Measurements from ENCODE around the gene GCH1.
A peak's percentile ranks its signal among the peaks of the same experiment; 100 is the strongest.
"Not testable (repeated sequence)": the region's sequence is repeated elsewhere in the genome, so short reads cannot be mapped to it uniquely, and the experiment has no call there.

Gene GCH1

DNA sequence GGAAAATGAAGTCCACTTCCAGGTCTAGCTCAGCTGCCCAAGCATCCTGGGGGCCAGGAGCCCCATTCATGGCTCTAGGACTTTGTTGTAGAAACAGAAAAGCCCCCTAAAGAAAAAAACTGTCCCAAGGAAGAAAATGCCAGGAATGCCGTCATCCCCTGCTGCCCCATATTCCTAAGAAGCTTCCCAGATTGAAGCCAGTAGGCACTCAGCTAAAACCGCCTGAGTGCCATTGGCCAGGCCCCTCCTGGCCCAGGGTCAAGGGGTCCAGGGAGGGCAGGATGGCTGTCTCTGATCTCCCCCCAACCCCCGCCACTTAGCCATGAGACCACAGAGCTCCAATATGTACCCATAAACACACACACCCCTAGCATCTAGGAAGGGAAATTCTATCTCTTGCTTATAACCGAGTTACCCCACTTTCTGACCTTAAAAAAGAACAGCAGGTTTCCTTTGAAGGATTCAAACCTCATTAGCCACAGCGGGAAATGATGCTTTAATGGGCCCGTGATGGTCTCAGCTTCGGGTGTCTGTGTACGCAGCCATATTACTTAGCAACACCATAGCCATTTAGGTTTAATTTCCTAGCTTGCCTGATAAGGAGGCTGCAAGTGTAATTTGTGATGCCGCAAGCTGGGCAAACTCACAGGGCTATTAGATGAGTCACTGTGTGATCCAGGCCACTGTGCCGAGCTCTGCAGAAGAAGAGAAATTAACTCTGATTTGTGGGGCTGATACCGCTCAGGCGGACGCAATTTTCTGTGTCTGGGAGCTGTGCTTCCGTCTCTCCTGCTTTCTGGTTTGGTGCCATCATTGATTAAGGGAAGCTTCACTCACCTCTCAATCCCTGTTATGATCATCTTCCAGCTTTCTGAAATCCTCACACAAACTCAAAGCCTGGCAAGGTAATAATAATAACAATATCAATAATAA is 84.2 kb downstream of the GCH1 start:
- DNase-seq (ENCODE audit: low read depth), result peak; percentile 93

DNA sequence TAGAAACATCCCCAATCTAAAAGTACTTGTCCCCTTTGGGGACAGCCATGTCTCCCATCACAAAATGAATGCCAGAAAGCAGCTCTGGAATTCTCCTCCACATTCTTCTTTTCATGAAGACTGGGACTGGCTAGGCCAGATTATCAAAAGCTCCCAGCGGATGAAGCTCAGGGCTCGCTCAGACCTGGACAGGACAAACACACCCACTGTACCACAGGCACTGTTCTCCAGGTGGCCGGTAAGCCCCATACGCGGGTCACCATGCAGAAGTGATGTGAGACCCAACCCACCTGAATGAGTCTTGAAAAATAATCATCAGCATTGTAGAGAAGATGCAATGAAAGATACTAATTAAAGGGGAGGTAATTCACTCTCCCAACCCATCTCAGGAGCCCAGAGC is 85.1 kb downstream of the GCH1 start:
- no peak for DNase-seq (ENCODE audit: low read depth)

DNA sequence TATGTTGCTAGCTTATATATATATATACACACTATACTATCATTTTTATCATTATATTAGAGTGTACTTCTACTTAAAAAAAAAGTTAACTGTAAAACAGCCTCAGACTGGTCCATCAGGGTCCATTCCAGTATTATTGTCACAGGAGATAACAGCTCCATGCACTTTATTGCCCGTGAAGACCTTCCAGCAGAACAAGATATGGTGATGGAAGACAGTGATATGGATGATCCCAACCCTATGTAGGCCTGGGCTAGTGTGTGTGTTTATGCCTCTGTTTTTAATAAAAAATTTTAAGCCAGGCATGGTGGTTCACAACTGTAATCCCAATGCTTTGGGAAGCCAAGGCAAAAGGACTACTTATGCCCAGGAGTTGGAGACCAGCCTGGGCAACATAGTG is 86.2 kb downstream of the GCH1 start:
- DNase-seq (ENCODE audit: low read depth), result no peak

DNA sequence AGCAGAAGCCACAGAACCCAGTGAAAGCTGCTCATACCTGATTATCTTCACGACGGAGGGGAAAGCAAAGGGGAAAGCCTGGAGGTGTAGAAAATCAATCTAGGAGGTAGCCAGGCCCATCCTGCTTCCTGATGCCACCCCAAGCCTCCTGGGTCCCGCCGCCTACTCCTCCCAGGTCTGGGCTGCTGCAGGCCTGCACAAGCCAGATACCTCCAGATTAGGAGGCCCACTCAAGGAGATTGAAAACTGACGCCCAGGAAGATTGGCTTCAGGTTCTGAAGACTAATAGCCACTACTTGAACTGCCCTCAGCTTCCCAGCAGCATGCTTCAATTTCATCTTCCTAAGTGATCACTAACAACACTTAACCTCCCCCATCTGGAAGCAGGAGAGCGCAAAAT is 87.1 kb downstream of the GCH1 start:
- DNase-seq (ENCODE audit: low read depth), result no peak

DNA sequence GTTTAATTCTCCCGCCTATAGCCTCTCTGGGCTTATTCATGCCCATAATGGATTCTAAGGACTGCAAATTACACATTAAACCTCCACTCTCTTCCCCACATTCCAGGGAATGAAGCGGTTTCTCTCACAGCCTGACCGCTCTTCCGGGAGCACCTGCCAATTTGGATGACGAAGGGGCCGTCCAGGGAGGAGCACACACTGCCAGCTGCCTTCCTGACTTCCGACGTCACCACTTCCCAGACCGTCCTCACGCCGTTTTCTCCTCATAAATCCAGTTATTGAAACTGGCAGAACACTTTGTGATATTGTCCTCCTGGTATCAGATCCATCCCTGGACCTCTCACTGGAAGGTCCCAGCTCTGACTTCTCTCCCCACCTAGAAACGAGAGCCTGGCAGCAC is 87.6 kb downstream of the GCH1 start:
- DNase-seq (ENCODE audit: low read depth), result no peak

DNA sequence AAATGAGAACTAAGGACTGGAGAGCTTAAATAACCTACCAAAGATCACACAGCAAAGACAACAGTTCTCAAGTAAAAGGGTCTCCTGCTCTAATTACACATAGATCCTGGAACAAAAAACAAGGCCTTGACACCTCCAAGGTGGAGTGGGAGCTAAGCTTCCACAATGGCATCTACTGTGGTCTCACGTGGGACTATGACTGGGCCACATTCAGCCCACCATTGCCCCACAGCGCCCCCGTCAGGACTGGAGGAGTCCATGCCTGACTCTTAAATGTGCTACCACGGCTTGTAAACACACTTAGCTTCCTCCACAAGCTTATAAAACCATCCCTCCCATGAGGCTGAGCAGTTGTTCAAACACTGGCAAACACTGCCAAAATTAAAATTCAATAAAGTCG is 88.5 kb downstream of the GCH1 start:
- no peak for DNase-seq (ENCODE audit: low read depth)

DNA sequence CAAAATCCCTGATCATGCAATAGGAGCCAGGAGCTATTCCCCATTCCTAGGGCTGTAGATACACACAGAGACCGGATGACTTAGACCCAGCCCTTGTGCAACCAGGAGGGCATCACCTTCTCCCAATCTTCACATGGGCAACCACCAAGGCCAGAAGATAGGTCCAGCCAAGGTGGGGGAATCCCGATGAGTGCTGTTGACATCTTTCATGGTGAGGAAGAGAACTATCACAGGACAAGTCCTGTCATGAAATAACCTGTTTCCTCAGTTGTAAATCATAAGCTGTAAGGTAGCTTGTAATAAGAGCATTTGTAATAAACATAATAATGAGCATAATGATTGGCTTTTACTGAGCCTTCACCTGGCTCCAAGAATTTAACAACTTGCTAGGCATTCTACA is 89.5 kb downstream of the GCH1 start:
- DNase-seq (ENCODE audit: low read depth), result no peak

DNA sequence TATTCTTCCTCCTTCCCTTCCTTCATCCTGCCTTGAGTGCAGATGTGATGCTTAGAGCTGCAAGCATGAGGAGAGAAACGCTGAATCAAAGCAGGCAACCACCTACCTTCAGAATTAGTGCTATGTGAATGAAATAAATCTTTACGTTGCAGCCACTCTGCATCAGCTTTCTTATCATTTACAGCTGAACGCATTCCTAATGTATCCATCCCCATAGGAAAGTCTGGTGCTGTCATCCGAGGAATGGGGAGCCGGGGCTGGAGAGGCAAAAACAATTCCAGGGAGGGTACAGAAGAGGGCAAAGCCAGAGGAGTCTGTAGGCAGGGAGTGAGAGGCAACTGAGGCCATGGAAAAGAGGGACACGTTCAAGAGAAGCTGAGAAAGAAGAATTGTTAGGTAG is 90.0 kb downstream of the GCH1 start:
- no peak for DNase-seq (ENCODE audit: low read depth)

DNA sequence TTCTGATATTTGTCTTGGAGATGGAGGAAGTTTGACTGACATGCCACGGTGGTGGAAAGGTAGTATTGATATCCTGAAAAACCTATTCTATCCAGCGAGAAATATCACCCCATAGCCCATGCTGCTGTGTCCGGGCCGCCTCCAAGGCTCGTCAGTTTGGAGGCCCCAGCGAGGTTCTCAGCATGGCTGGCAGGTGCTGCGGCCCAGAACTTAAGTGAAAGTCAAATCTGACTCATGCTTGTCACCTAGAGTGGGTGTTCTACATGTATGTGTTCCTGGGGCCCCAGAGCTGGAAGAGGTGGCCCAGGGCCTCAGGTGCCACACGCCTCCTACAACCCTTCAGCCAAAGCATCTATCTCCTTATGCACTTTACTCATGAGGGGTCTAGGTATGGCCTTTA is 92.9 kb downstream of the GCH1 start:
- DNase-seq (ENCODE audit: low read depth), result no peak

DNA sequence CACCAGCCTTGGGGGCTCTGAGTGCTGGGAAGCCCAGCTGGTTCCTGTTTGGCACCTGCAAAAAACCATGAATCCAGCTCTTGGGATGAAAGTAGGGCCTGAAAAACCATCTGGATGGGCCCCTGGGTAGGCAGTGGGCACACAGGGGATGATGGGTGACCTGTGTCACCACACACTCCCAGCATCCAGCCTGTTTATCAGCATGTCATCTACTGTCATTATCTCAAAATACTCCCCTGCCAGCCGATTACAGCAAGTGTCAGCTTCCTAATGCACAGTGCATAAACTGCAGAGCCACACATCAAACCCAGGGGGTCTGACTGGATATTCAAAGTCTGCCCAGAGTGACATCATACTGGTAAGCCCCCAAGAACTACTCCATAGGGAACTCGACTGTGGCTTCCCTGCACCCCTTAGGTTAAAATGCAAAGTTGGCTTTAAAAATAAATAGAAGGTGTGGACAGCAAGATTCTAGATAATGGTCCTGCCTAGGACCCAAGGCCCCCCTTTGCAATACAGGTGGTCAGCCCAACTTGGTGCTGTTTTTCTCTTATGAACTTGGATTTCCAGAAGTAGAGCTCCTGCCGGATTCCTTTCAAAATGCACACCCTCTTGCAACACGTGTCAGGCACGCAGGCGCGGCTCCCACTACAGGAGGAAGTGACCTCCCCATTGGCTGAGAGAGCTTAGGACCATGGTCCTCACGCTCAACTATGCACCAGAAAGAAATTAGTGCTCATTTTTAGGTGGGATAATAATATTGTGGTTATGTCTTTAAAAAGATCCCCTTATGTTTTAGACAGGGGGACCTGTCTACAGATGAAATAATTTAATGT is 94.1 kb downstream of the GCH1 start:
- DNase-seq (ENCODE audit: low read depth), result no peak

DNA sequence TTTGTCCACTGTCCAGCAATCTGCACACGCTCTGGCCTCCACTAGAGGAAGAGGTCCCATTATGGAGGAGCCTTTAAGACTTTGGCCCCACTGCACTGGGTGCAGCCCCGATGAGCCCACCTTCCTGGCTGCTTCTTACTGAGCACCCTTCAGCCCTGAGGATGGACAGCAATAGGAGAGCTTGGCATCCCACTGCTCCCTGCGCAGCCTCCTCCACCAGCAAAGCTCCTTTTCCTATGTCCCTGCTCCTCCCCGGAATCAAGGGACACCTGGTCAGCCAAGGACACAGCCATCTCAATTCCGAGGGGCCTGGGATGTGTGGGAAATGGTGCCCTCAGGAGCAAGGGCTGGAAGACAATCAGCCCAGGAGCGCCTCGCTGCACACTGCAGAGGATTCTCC is 94.7 kb downstream of the GCH1 start:
- DNase-seq (ENCODE audit: low read depth), result no peak

DNA sequence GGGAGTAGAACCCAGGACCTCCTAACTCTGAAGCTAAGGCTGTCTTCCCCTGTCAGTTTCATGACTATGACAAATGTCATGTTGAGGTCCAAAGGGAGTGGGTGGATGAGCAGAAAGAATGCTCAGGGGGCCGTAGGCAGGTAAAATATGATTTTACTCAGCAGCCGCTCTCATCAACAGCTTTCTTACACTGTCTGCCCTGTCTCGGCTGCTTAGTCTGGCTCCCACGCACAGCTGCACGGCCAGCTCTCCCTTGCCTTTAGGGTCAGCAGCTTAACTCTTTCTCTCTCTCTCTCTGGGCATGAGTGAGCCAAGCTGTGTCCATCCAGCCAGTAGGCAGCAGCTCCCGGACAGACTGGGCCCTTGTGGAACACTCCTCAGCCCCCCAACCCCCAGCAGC is 95.2 kb downstream of the GCH1 start:
- DNase-seq (ENCODE audit: low read depth), result no peak

DNA sequence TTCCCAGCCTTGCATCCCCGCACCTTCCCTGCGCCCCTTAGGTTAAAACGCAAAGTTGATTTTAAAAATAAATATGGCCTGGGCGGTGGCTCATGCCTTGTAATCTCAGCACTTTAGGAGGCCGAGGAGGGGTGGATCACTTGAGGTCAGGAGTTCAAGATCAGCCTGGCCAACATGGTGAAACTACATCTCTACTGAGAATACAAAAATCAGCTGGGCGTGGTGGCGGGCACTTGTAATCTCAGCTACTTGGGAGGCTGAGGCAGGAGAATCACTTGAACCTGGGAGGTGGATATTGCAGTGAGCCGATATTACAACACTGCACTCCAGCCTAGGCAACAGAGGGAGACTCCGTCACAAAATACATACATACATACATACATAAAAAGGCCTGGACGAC is 96.0 kb downstream of the GCH1 start:
- DNase-seq (ENCODE audit: low read depth), result no peak

DNA sequence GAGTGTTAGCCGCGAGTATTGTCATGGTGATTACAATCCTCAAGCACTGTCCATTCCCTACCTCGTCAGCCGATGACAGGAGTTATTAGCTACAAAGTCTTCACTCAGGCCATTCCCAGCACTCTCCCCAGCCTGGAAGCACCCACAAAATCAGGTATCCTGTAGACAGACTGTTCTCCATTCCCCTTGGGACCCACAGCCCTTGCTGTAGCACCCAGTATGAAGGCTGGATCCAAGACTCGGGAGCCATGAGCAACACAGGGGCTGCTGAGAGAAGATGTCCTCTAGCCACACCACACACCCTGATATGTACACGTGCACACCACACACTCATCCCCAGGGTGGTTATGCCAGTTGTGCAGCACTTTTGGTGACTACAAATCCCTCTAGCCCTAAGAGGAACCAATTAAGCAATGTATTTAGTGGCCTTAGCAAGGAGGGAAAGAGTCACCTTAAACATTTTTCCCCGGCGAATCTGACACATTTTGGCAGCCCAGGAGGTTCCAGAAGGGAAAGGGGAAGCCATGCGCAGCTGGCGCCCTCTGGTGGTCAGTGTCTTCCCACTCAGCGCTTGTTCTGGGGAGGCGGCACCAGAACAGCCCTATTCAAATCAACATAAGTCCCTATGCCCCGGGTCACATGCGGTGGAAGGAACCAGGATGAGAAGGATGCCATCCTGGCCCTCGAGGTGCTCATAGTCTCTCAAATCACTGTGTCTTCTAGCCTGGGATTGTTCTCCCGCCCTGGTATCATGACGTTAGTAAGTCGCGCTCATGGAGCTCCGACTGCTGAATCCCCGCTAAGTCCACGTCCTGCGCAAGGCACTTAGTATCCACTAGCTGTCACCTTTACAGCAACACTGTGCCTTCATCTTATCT is 96.9 kb downstream of the GCH1 start:
- peak; percentile 49 for DNase-seq (ENCODE audit: low read depth)

DNA sequence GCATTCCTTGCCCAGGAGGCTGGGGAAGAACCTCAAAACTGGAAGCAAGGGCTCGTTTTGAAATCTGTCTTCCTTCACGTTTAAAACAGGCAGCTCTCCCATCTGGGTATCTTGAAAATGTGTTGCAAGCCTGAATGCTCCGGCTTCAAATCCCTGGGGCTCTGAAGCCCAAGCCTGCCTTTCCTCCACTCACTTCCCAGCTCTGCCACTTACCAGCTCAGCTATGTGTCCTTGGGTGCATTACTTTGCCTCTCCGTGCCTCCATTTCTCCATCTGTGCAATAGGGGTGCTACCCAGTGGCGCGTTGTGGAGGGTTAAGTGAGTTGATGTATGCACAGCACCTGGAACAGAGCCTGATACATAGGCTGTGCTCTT is 97.6 kb downstream of the GCH1 start:
- DNase-seq (ENCODE audit: low read depth), result no peak

DNA sequence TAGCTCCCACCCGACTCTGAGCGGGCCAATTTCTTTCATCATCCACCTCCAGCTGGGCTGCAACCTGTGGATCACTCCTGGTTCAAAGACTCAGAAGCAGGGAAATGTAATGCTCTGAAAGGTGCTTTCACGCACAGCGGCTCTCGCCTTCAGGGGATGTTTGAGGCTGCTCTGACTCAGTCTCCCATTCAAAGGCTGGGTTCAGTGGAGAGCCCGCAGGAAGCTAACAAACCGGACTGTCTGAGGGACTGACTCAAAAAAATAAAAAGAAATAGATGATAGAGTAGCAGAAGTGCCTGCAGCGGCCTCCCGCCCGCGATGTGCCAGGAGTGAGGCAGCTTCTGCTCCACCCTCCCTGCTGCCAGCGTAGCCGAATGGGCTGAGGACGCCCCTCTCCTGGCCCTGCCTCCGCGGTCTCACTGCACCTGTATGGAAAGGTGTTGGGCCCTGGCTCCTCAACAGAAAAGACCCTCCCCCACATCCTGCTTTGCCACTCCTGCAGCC is 98.0 kb downstream of the GCH1 start:
- no peak for DNase-seq (ENCODE audit: low read depth)

DNA sequence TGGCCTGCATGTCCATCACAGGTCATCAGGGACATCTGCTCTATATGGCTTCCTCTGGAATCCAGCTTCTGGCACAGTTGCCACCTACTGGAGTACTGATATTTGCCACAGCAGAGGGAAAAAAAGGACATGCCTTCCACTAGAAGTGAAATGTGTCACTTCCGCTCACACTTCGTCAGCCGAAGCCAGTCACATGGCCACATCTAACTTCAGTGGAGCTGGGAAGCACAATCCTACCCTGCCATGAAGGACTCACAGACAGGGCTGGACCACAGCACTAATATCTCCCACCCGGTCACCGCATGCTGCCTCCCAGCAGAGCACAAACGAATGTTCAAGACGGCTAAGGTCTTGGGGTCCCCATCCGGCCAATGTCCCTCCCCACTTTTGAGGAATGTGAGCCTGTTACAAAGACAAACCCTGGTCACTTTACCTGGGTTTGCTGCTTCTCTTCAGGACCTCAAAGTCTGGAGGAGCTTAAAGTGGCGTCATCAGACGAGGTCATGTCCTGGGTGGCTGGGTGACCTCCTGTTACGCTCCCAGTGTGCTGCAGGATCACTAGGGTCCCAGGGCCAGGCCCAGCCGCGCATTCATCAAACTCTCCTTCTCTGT is 98.6 kb downstream of the GCH1 start:
- DNase-seq (ENCODE audit: low read depth), result no peak

DNA sequence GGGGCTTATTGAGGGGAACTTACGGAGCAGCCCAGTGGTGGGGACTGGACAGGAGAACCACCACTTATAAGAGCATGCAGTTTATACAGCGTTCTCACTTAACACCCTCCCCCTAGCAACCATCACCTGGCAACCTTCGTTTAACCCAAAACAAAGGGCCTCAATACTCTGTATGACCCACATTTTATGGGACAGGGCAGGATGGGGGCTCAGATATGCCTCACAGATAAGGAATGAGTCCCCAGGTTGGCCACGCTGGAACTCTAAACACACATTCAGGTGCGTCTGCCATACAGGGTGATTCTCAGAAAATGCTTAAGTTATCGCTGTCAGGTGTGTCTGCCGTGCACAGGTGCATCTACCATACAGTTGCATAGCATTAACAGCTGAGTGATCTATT is 99.2 kb downstream of the GCH1 start:
- DNase-seq (ENCODE audit: low read depth), result no peak

DNA sequence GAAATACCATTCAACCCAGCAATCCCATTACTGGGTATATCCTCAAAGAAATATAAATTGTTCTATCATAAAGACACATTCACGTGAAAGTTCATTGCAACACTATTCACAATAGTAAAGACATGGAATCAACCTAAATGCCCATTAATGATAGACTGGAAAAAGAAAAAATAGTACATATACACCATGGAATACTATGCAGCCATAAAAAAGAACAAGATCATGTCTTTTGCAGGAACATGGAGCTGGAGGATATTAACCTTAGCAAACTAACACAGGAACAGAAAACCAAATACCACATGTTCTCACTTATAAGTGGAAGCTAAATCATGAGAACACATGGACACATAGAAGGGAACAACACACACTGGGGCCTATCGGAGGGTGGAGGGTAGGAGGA is 101.1 kb downstream of the GCH1 start:
- DNase-seq (ENCODE audit: low read depth), result not testable (repeated sequence)

DNA sequence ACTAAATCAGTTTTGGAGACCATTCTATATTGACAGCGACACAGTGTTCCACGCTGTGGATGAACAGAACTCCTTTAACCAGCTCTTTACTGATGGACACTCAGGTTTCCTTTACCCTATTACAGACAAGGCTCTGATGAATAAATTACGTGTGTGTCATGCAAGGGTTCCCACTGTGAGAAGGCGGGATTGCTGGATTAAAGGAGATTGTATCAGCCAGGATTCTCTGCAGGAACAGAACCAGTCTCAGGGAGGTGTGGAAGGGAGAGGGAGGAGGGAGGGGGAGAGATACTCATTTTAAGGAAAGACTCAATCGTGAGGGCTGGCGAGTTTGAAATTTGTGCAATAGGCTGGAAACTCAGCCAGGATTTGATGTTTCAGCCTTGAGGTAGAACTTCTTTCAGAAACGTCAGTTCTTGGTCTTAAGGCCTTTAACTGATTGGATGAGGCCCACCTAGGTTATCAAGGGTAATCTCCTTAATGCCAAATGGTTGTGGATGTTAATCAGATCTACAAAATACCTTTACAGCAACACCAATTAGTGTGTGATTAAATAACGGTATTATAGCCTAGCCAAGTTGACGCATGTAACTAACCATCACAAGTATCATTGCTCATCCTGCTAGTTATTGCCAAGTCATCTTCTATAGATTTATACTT is 104.0 kb downstream of the GCH1 start:
- DNase-seq (ENCODE audit: low read depth), result no peak

DNA sequence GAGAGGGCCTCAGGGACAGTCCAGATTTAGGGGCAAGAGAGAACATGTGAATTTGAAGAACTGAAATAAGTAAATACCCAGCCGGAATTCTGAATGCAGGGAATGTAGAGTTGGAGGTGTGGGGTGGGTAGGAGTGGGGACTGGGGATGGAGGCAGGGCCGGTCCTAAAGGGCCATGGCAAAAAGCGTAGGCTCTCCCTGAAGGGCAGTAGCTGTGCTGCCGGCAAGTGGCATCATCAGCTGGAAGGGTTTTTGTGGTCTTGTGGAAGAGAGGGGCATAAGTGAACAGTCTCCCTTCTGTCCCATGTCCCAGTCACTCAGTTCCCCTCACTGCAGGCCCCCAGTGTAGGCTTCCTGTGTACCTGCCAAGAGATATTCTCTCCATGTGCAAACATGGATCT is 104.6 kb downstream of the GCH1 start:
- DNase-seq (ENCODE audit: low read depth), result no peak

Data from amniotic epithelial cell (primary cell).